Gastrocnemius medialis (tissue), 4 donors: ENCODE measurements around the gene UGT3A2. TPM values are rescaled to one million over a fixed set of nuclear protein-coding genes. Genes with fewer than 3 reads are reported as not detected.
"Not testable (repeated sequence)": the region's sequence is repeated elsewhere in the genome, so short reads cannot be mapped to it uniquely, and the experiment has no call there.

Experiments
- ATAC-seq, 2 donors: fragments of 150-250 bp; one replicate each; pipeline ENCODE4 v1.9.1; 2016
- DNase-seq, 2 donors: peaks; one replicate each; pipeline ENCODE4 v3.0.0-alpha.2; 2019
- H3K27ac ChIP-seq, 4 donors: fragments of 200-600 bp; sonication (generic); 1 replicate in 1 of 4; 2 replicates in 3 of 4; pipeline ENCODE4 v1.5.1; 2016 to 2018; ENCODE audit warnings: mild to moderate bottlenecking in 2 of 4, moderate library complexity in 1 of 4
- H3K27me3 ChIP-seq, 3 donors: fragments of 200-600 bp; sonication (generic) in 2 of 3; 1 replicate in 1 of 3; 2 replicates in 2 of 3; pipeline versions ENCODE4 v1.5.1 to v1.6.0; 2016 to 2019; ENCODE audit warnings: mild to moderate bottlenecking in 1 of 3, moderate library complexity in 1 of 3
- H3K36me3 ChIP-seq, 2 donors: fragments of 200-600 bp; sonication (generic) in 1 of 2; one replicate each; pipeline ENCODE4 v1.5.1; 2017 to 2018
- H3K4me1 ChIP-seq, 2 donors: fragments of 200-600 bp; sonication (generic) in 1 of 2; one replicate each; pipeline ENCODE4 v1.5.1; 2016 to 2017; ENCODE audit warnings: mild to moderate bottlenecking in 2 of 2
- H3K4me3 ChIP-seq, 4 donors: fragments of 200-600 bp; sonication (generic) in 3 of 4; 1 replicate in 1 of 4; 2 replicates in 3 of 4; pipeline ENCODE4 v1.5.1; 2016 to 2019; ENCODE audit warnings: mild to moderate bottlenecking in 2 of 4
- H3K9me3 ChIP-seq, 3 donors: fragments of 200-600 bp; sonication (generic) in 2 of 3; 1 replicate in 1 of 3; 2 replicates in 2 of 3; pipeline ENCODE4 v1.5.1; 2016 to 2019
- CTCF ChIP-seq, 5 experiments: fragments of 450-650 bp in 3 of 5; fragments of 200-600 bp in 2 of 5; sonication (generic) in 2 of 5; IDR thresholded peaks in 4 of 5; conservative IDR thresholded peaks in 1 of 5; 1 replicate in 4 of 5; 2 replicates in 1 of 5; pipeline ENCODE4 v1.5.1; 2016 to 2019; ENCODE audit warnings: antibody characterized with exemption in 5 of 5, mild to moderate bottlenecking in 3 of 5, moderate library complexity in 3 of 5
- POLR2A ChIP-seq, 2 donors: fragments of 450-650 bp; IDR thresholded peaks; one replicate each; pipeline ENCODE4 v1.6.1; 2017; ENCODE audit warnings: antibody characterized with exemption in 2 of 2, mild to moderate bottlenecking in 2 of 2, moderate library complexity in 2 of 2
- in situ Hi-C, 4 donors: fragments of 200-750 bp; cut with MboI; loops; one replicate each; pipeline versions ENCODE4 v1.15.0 to v1.8.0; 2017; ENCODE audit warnings: low sequenced_read_pairs in 4 of 4
- intact Hi-C: fragments of 100-400 bp; cut with DNase I; formaldehyde crosslinking; loops from one replicate; pipeline ENCODE4 v1.15.1; 2023; ENCODE audit warnings: low total_unique reads
- total RNA-seq, 4 donors: library from RNA; depleted of rRNA; stranded (reverse); fragments of >200 nt; gene quantifications; one replicate each; pipeline versions ENCODE4 v1.1.0 to v1.2.3, GENCODE V29; 2016

Gene UGT3A2
- total RNA-seq, 4 donors from 2014 or later: not detected

DNA sequence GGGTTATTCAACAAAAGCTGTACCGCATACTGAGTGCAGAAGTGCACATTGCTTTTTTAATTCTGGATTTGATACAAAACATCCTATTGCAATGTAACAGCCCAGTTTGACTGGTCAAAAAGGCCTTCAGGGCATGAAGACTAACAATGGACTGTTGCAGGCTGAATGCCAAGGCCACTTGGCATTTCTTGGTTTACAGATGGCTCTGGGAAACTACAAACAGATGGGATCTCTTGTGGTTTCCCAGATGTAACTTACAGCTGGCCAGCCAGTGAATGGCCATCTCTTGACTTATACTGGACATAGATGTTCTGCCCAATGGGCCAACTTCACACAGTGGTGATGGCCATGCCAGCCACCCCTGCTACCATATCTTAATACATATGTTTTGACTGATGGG lies 36.8 kb downstream of the UGT3A2 start:
- Histone ChIP-seq H3K36me3 (no peaks in the 10 kb centered on the region), H3K9me3 (no peaks in the 10 kb centered on the region), H3K4me1 (no peaks in the 10 kb centered on the region), H3K27ac (no peak overlapping the region), H3K4me3 (no peak overlapping the region), H3K27me3 (no peaks in the 10 kb centered on the region)
- DNase-seq (no peak), ATAC-seq (no peak)
- TF ChIP-seq CTCF (IDR thresholded peaks at IDR 0.05 in 4 of 5, conservative IDR thresholded peaks at IDR 0.05 in 1 of 5) (no peak), POLR2A (IDR thresholded peaks at IDR 0.05) (no peak)
- intact Hi-C loops: no loop called here
- in situ Hi-C loops: no loop called here

GRCh38 chr5:36028816-36029465 lies 37.7 kb downstream of the UGT3A2 start:
- H3K27me3 ChIP-seq: no peaks in the 10 kb centered on the region
- DNase-seq (no peak), ATAC-seq (no peak)
- no peak overlapping the region for H3K4me3 ChIP-seq
- H3K36me3 ChIP-seq: no peaks in the 10 kb centered on the region
- H3K27ac ChIP-seq: no peak overlapping the region
- intact Hi-C loops (no loop called here), in situ Hi-C loops (no loop called here)
- no peaks in the 10 kb centered on the region for H3K9me3 ChIP-seq
- no peaks in the 10 kb centered on the region for H3K4me1 ChIP-seq
- TF ChIP-seq CTCF (IDR thresholded peaks at IDR 0.05 in 4 of 5, conservative IDR thresholded peaks at IDR 0.05 in 1 of 5): no peak
- no peak for TF ChIP-seq POLR2A (IDR thresholded peaks at IDR 0.05)

DNA sequence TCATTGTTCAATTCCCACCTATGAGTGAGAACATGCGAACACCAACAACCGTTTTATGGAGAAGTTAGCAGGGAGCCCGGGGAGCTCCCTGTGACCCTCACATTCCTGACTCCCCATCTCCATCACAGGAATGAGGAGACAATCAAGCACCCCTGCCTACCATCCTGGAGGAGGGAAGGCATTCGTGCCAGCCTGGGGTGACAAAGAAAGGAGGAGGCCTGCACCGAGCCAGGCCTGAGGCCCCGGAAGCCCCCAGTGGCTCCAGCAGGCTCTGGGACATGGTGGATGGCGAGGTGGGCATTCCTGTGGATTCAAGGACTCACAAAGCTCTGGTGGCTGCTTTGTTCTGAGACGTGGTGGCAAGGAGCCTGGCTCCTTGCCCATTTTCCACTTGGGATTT lies 39.0 kb downstream of the UGT3A2 start:
- no peaks in the 10 kb centered on the region for H3K4me1 ChIP-seq
- in situ Hi-C loops: no loop called here
- H3K27me3 ChIP-seq: no peaks in the 10 kb centered on the region
- TF ChIP-seq CTCF (IDR thresholded peaks at IDR 0.05 in 4 of 5, conservative IDR thresholded peaks at IDR 0.05 in 1 of 5) (no peak), POLR2A (IDR thresholded peaks at IDR 0.05) (no peak)
- DNase-seq: no peak
- H3K36me3 ChIP-seq: no peaks in the 10 kb centered on the region
- no peak for ATAC-seq
- H3K27ac ChIP-seq: no peak overlapping the region
- intact Hi-C loops: no loop called here
- H3K4me3 ChIP-seq: no peak overlapping the region
- H3K9me3 ChIP-seq: no peaks in the 10 kb centered on the region

GRCh38 chr5:36026706-36027465 lies 39.8 kb downstream of the UGT3A2 start:
- Histone ChIP-seq H3K9me3 (no peaks in the 10 kb centered on the region), H3K27ac (no peak overlapping the region), H3K4me3 (no peak overlapping the region), H3K27me3 (no peaks in the 10 kb centered on the region), H3K36me3 (no peaks in the 10 kb centered on the region), H3K4me1 (no peaks in the 10 kb centered on the region)
- in situ Hi-C loops: no loop called here
- intact Hi-C loops: no loop called here
- TF ChIP-seq CTCF (IDR thresholded peaks at IDR 0.05 in 4 of 5, conservative IDR thresholded peaks at IDR 0.05 in 1 of 5) (no peak), POLR2A (IDR thresholded peaks at IDR 0.05) (no peak)
- ATAC-seq (no peak), DNase-seq (no peak)

DNA sequence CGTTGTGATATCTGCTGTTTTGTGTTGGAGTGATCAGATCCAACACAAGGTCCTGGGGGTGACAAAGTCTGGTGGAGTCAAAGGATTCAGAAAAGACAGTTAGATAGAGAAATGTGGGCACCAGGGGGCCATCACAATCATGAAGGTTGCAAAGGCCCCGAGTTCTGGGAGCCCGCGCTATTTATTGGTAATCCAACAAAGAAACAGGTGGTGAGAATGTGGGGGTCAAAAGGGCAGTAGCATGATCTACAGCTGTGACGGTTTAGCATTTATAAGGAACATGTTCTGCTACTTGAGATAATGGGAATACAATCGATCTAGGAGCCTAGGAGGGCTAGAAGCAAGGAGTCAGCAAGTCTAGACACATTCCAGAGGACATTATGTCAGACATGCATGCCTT lies 44.4 kb downstream of the UGT3A2 start:
- ATAC-seq, H3K9me3 ChIP-seq, H3K4me3 ChIP-seq, in situ Hi-C loops, intact Hi-C loops, H3K27ac ChIP-seq, DNase-seq, H3K4me1 ChIP-seq, H3K36me3 ChIP-seq, H3K27me3 ChIP-seq: not testable (repeated sequence)

GRCh38 chr5:36019584-36019983 lies 47.1 kb downstream of the UGT3A2 start:
- H3K4me3 ChIP-seq, ATAC-seq, H3K27me3 ChIP-seq, intact Hi-C loops, H3K27ac ChIP-seq, DNase-seq, H3K36me3 ChIP-seq, H3K9me3 ChIP-seq, in situ Hi-C loops: not testable (repeated sequence)
- H3K4me1 ChIP-seq: peaks cover 11 to 21% of the 10 kb centered on the region in 2 donors
